DND-41 (cell line): ENCODE data around the gene MELTF.

Experiments
- CTCF ChIP-seq: IDR thresholded peaks from 2 replicates; pipeline ENCODE4 v1.5.1; 2012; ENCODE audit warnings: borderline replicate concordance, low read length, moderate library complexity, mild to moderate bottlenecking; ENCODE audit not compliant: poor library complexity, severe bottlenecking; ENCODE audit errors: extremely low read depth
- EZH2 ChIP-seq: IDR thresholded peaks from 3 replicates; pipeline ENCODE4 v1.6.1; 2012; ENCODE audit warnings: borderline replicate concordance, low read depth, mild to moderate bottlenecking, moderate library complexity, low read length, inconsistent platforms; ENCODE audit not compliant: severe bottlenecking

GRCh38 chr3:196991581-196992460 is 37.8 kb downstream of the MELTF start:
- TF ChIP-seq CTCF = no peak
- no peak for TF ChIP-seq EZH2
